Dermis microvascular lymphatic vessel endothelial cell (primary cell): ENCODE data around the gene DACH2. TPM values are rescaled to one million over a fixed set of nuclear protein-coding genes. Genes with fewer than 3 reads are reported as not detected.

ENCODE experiments used
- DNase-seq, 2 donors: peaks; one replicate each; pipeline versions ENCODE4 v3.0.0 to v3.0.0-alpha.2; 2010; ENCODE audit warnings: low read depth in 2 of 2
- total RNA-seq: library from RNA; depleted of rRNA; stranded (reverse); fragments of >200 nt; gene quantifications from 2 replicates; pipeline ENCODE4 v1.2.1, GENCODE V29; 2014

Gene DACH2
- total RNA-seq, 1 donor from 2014 or later = not detected

DNA sequence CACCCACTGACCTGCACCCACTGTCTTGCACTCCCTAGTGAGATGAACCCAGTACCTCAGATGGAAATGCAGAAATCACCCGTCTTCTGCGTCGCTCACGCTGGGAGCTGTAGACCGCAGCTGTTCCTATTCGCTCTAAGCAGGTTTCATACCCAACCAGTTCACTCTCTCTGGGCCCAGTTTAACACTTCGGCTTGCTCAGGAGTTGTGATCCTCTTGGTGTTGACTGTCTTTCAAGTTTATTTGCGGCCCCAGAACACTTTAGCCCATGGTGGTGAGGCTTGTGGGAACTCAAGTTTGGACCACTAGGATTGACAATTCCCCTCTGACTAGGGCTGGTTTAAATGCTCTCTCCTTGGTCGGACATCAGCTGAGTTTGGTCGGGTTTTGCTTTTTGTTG, 147.0 kb downstream of the DACH2 start:
- DNase-seq = no peak

DNA sequence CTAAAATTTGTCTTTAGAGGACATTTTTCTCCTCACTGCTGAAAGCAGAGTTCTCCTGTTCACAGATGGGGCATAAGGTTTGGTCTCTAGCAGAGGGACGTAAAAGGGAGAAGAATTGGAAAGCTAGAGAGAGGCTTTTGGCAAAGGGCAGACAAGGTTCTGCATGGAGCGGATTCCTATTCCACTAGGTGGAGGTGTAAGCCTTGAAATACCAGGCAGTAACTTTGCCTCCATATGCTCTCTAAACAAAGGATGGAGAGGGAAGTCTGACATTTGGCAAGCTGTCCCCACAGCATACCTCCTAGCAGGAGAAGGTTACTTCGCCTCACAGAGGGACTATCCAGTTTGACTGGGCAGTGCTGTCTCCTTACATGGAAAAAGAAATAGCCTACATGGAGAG, 174.7 kb downstream of the DACH2 start:
- DNase-seq = no peak

GRCh38 chrX:86329174-86329573, 180.9 kb downstream of the DACH2 start:
- DNase-seq = no peak

- DNase-seq = no peak
Measured at GRCh38 chrX:86348669-86349068, 200.4 kb downstream of the DACH2 start.

GRCh38 chrX:86349115-86349514, 200.9 kb downstream of the DACH2 start:
- DNase-seq = no peak

DNA sequence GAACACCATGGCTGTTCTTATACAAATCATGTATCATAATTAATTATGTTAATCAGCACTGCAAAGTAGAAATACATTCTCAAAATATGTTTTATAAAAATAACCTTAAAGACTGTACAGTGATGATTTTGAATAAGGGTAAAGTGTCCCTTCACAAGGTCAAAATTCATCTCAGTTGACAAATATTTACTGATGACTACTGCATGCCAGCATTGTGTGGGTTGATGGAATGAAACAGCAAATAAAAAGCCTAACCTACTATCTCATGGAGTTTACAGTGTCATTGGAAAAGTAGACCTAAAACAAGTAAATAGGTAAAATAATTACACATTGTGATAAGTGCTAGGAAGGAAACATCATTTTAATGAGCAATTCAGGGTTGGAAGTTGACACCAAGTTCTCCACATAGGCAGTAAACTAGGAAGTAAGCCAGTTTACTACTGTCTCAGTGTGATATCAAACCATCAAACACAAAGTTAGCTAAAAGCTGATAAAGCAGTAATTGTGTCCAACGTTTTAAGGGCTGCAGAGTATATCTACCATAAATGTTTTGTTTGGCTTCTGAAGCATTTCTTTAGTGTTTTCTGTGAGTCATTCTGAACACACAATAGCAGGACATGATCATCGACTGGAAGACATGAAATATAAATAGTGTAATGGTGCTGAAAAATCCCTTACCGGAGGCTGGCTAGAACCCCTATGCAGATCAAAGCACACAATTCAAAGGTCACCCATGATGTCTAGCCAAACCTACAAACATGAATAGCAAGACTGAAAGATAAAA, 221.8 kb downstream of the DACH2 start:
- peak; percentile 5 to 39 for DNase-seq

DNA sequence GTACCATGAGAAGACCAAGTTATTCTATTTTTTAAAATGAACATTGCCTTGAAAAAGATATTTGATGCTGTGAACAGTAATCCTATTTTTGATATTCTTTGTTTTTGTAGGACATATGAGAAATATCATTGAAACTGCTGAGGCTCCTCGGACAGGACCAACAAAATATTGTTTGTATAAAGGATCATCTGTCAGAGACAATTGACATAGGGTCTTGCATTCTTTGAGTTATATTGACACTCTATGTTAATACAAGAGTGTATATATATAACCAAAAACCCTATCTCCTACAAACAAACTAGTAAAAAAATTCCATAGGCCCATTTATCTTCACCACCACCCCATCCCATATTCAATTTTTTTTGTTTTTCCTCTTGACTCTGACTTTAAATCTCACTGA, 222.7 kb downstream of the DACH2 start:
- DNase-seq = no peak

DNA sequence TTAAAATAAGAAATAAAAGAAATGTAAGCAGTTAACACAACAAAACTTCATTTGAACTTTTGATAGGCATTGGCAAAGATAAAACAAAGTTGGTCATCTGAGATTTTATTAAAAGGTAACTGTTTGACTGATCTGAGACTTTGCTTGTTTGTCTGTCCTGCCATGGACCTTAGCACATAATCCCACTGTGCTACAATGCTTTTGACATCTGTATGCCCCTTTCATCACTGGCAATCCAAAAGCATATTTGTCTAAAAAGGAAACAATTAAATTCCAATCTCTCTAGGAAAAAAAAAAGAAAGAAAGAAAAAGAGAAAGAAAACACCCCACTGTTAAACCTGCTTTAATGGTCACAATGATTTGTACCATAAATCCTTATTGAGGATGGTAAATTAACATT, 231.0 kb downstream of the DACH2 start:
- DNase-seq = no peak

DNA sequence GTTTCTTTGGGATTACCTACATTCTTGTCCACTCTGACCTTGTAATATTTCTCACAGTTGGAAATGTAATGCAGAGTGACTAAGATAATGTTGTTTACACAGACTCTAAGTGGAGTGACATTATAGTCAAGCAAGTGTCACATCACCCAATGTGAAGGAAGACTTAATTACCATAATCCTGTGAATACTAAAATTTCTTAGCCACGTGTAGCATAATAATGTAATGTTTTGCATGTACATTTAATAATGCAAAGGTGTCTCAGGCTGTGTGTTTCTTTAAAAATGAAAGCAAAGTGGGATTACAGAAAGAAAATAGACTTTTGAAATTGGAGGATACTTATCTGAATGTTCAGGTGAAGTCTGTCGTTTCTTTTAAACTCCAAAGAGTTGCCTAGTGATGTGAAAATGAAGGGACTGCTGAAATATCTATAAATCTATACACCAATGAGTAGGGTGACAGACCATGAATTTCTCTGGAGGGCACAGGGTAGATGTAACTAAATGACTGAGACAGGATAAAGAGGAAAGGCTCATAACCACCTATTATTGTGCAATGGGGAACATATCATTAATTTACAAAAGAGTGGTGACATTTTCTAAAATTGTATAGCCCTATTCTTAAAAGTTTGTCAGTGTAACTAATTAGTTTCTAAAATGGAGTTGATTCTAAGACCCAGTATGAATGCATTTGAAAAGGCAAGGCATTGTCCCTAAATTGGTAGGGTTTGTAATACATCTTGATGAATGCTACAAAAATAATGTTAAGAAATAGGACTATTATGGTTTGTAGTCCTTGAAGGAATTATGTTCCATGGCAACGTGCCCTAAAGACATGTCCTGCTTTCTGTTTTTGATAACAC, 235.7 kb downstream of the DACH2 start:
- DNase-seq = no peak

DNA sequence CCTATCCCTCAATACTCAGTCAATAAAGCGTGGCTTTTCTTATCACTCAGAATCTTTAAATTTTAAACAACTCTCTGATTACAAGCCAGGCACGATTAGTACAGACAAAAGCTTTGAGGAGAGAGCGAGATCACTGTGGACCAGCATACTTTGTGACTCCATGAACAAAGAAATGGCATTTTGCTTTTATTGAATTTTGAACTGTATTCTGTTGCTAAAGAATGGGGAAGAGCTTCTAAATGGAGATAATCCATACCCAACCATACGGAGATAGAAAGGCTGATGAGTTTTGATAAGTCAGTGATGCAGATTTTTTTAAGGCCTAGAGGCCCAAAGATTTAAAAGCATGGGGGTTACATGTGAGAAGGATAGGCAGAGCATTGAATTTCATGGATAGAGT, 259.1 kb downstream of the DACH2 start:
- DNase-seq = no peak

- no peak for DNase-seq
Measured at GRCh38 chrX:86421771-86422170, 273.5 kb downstream of the DACH2 start.

GRCh38 chrX:86436116-86436515, 287.9 kb downstream of the DACH2 start:
- DNase-seq = no peak

- DNase-seq = no peak
Measured at GRCh38 chrX:86455495-86455894, 307.2 kb downstream of the DACH2 start.

DNA sequence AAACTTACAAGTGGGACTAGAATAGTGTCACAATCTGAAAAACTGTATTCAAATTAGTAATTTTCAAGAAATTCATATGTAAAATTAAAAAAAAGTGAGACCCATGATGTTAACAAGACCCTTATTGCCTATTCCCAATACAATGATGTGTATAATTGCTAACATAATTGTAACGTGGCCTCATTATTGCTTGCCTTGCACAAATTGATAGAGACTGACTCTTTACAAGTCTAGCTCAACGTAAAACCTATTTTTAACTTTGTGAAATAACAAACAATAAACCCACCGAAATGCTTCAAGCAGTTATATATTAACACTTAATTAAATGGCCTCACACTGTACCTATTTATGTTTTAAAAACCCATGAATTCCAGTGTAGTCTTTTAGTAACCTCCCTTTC, 312.5 kb downstream of the DACH2 start:
- no peak for DNase-seq

DNA sequence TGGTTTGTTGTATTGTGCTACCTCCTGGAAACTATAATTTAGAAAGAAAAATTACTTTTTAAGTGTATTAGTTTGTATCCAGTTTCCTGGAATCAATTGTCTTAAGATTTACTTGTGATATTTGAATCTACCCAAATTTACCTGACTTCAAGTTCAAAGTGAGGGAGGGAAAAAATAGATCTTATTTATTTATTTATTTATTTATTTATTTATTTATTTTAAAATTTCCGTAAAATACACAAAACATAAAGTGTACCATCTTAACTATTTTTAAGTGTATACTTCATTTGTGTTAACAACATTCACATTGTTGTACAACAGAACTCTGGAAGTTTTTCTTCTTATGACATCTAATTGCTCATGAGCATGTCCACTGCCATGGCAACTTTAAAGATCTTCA, 356.0 kb downstream of the DACH2 start:
- DNase-seq = no peak

DNA sequence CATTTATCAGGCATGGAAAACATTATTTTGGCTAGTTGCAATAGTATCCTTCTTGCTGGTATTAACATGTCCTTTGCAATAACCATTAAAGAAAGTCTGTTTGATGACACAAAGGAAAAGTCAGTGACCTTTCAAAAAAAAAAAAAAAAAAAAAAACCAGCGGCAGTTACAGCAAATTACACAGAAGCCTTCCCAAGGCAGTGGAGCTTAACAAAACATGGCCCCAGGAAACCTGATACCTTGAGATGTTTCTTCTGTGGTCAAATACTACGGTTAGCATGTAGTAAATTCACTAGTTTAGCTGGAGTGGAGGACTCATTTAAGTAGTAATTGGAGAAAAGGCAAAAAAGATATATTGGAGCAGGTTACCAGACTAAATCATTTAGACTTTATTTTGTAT, 359.1 kb downstream of the DACH2 start:
- DNase-seq = no peak

- no peak for DNase-seq
Measured at GRCh38 chrX:86579777-86580176, 431.5 kb downstream of the DACH2 start.

DNA sequence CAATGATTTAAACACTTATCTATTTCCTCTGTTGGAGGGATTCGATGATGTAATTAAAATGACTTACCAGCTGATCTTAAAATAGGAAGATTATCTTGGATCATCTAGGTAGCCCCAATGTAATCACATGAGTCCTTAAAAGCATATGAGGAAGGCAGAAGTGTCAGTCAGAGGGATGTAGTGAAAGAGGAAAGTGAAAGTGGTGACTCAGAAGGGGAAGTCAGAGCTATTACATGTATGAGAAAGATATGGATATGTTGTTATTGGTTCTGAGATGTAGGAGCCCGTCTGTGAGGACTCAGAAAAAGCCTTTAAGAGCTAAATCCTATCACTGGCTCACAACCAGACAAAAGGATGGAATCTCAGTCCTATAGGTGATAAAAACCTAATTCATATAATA, 456.4 kb downstream of the DACH2 start:
- no peak for DNase-seq

- DNase-seq = no peak
Measured at GRCh38 chrX:86696951-86697350, 548.7 kb downstream of the DACH2 start.

DNA sequence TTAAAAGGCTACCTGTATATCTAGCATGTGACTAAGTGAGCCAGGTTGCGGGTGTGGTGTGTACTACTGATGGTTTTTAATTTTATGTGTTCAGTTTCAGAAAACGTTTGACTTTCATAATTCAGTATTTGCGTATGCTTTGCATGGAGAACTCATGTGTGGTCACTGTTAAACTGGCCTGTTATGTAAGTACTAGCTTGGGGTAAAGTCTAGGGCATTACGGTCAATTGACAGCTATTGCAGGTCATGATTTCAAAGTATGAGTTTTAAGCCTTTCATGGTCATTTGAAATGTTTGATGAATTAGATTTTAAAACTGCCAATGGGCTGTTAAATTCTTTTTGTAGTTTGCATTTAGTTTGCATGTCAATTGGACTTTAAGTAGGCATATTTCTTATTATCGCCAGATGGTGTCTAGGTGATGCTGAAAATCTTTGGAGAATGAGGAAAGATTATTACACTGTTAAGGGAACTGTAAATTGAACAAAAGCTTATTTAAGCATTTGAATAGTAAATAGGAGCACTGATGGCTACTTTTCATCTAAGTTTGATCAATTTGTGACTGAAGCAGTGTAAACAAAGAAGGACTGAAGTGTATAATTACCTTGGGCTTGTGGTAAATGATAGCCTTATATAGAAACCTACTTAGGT, 563.4 kb downstream of the DACH2 start:
- no peak for DNase-seq

DNA sequence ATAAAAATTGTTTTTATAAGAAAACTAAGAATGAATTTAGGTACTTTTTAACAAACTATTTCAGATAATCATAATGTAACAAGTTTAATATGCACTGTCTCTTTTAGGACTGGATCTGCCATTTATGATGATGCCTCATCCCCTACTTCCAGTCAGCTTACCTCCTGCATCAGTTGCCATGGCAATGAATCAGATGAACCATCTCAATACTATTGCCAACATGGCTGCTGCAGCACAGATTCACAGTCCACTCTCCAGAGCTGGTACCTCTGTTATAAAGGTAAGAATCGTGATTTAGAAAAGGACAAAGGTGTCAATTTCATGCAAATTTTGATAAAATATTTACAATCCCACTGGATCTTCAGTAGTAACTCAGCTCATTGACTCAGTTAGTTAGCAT, 566.2 kb downstream of the DACH2 start:
- DNase-seq = no peak

GRCh38 chrX:86724277-86724676, 576.0 kb downstream of the DACH2 start:
- no peak for DNase-seq
